ENCODE data around the gene TPGS1.

DNA sequence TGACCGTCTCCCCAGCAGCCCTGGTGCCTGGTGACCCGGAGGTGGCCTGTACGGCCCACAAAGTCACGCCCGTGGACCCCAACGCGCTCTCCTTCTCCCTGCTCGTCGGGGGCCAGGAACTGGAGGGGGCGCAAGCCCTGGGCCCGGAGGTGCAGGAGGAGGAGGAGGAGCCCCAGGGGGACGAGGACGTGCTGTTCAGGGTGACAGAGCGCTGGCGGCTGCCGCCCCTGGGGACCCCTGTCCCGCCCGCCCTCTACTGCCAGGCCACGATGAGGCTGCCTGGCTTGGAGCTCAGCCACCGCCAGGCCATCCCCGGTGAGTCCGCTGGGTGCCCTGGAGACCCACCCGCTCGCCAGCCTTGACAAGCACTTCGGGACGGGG is 8.8 kb upstream of the TPGS1 start:
- TF ChIP-seq POLR2A (IDR thresholded peaks at IDR 0.05), result no peak
- TF ChIP-seq, protein P1, sequence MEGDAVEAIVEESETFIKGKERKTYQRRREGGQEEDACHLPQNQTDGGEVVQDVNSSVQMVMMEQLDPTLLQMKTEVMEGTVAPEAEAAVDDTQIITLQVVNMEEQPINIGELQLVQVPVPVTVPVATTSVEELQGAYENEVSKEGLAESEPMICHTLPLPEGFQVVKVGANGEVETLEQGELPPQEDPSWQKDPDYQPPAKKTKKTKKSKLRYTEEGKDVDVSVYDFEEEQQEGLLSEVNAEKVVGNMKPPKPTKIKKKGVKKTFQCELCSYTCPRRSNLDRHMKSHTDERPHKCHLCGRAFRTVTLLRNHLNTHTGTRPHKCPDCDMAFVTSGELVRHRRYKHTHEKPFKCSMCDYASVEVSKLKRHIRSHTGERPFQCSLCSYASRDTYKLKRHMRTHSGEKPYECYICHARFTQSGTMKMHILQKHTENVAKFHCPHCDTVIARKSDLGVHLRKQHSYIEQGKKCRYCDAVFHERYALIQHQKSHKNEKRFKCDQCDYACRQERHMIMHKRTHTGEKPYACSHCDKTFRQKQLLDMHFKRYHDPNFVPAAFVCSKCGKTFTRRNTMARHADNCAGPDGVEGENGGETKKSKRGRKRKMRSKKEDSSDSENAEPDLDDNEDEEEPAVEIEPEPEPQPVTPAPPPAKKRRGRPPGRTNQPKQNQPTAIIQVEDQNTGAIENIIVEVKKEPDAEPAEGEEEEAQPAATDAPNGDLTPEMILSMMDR (IDR thresholded peaks at IDR 0.05 in 4 of 5, conservative IDR thresholded peaks at IDR 0.05 in 1 of 5), result no peak

Data from gastrocnemius medialis (tissue), 4 donors.